HEK293T (cell line): ENCODE data around the gene TTC1.
"Not testable (repeated sequence)": the region's sequence is repeated elsewhere in the genome, so short reads cannot be mapped to it uniquely, and the experiment has no call there.

Experiments used
- CTCF ChIA-PET: fragments of 350-600 bp; formaldehyde crosslinking; extraction: SDS; loops from one replicate; lab custom pipeline; 2021; ENCODE audit warnings: antibody characterized with exemption, inconsistent platforms; lab: Yijun Ruan, JAX
- POLR2A ChIA-PET: fragments of 350-600 bp; formaldehyde crosslinking; extraction: SDS; loops from one replicate; lab custom pipeline; 2020; ENCODE audit warnings: antibody characterized with exemption, inconsistent platforms; lab: Yijun Ruan, JAX
- DNase-seq: peaks from one replicate; pipeline ENCODE4 v3.0.0; 2012; ENCODE audit warnings: mixed read lengths; ENCODE audit errors: extremely low spot score
- ARNT ChIP-seq: fragments of 450-650 bp; IDR thresholded peaks from 2 replicates; pipeline ENCODE4 v1.6.1; 2017; ENCODE audit warnings: mild to moderate bottlenecking
- BHLHE40 ChIP-seq: fragments of 450-650 bp; IDR thresholded peaks from 2 replicates; pipeline ENCODE4 v1.6.1; 2016; ENCODE audit warnings: mild to moderate bottlenecking, moderate library complexity, borderline replicate concordance
- CTBP1 ChIP-seq: fragments of 450-650 bp; IDR thresholded peaks from 2 replicates; pipeline ENCODE4 v1.6.1; 2016; ENCODE audit warnings: borderline replicate concordance
- ELF4 ChIP-seq: fragments of 450-650 bp; IDR thresholded peaks from 2 replicates; pipeline ENCODE4 v1.6.1; 2017; ENCODE audit warnings: antibody characterized with exemption
- FOXA1 ChIP-seq: fragments of 450-650 bp; IDR thresholded peaks from 2 replicates; pipeline ENCODE4 v1.6.1; 2016; ENCODE audit warnings: mild to moderate bottlenecking
- FOXK2 ChIP-seq: fragments of 450-650 bp; IDR thresholded peaks from 2 replicates; pipeline ENCODE4 v1.6.1; 2016; ENCODE audit warnings: mild to moderate bottlenecking
- FOXM1 ChIP-seq: fragments of 450-650 bp; IDR thresholded peaks from 2 replicates; pipeline ENCODE4 v1.6.1; 2017; ENCODE audit warnings: mild to moderate bottlenecking, borderline replicate concordance
- HDGF ChIP-seq: fragments of 450-650 bp; IDR thresholded peaks from 2 replicates; pipeline ENCODE4 v1.6.1; 2017; ENCODE audit warnings: antibody characterized with exemption, borderline replicate concordance
- L3MBTL2 ChIP-seq: fragments of 450-650 bp; conservative IDR thresholded peaks from 2 replicates; pipeline ENCODE4 v1.6.1; 2016; ENCODE audit warnings: mild to moderate bottlenecking
- LEF1 ChIP-seq: fragments of 450-650 bp; IDR thresholded peaks from 2 replicates; pipeline ENCODE4 v1.6.1; 2017; ENCODE audit warnings: mild to moderate bottlenecking, borderline replicate concordance
- NFRKB ChIP-seq: fragments of 450-650 bp; IDR thresholded peaks from 2 replicates; pipeline ENCODE4 v1.6.1; 2016; ENCODE audit warnings: mild to moderate bottlenecking, moderate library complexity
- SP1 ChIP-seq: fragments of 450-650 bp; IDR thresholded peaks from 2 replicates; pipeline ENCODE4 v1.6.1; 2017
- SUZ12 ChIP-seq: fragments of 450-650 bp; IDR thresholded peaks from 2 replicates; pipeline ENCODE4 v1.6.1; 2016; ENCODE audit warnings: mild to moderate bottlenecking
- TARDBP ChIP-seq: fragments of 450-650 bp; IDR thresholded peaks from 2 replicates; pipeline ENCODE4 v1.6.1; 2016
- ZNF384 ChIP-seq: fragments of 450-650 bp; IDR thresholded peaks from 2 replicates; pipeline ENCODE4 v1.6.1; 2016
- TF ChIP-seq, protein P1 (sequence below): fragments of 450-650 bp; IDR thresholded peaks from 2 replicates; pipeline ENCODE4 v1.6.1; 2016

The TTC1 gene

GRCh38 chr5:160011471-160011870 is 2.5 kb downstream of the TTC1 start:
- TF ChIP-seq TARDBP (no peak), FOXM1 (no peak), ARNT (no peak), LEF1 (no peak), HDGF (no peak), L3MBTL2 (no peak), FOXA1 (no peak), ZNF384 (no peak), FOXK2 (no peak), SP1 (no peak), SUZ12 (no peak), ELF4 (no peak), CTBP1 (no peak), NFRKB (no peak), BHLHE40 (no peak)
- TF ChIP-seq, protein P1, sequence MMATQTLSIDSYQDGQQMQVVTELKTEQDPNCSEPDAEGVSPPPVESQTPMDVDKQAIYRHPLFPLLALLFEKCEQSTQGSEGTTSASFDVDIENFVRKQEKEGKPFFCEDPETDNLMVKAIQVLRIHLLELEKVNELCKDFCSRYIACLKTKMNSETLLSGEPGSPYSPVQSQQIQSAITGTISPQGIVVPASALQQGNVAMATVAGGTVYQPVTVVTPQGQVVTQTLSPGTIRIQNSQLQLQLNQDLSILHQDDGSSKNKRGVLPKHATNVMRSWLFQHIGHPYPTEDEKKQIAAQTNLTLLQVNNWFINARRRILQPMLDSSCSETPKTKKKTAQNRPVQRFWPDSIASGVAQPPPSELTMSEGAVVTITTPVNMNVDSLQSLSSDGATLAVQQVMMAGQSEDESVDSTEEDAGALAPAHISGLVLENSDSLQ, result no peak

DNA sequence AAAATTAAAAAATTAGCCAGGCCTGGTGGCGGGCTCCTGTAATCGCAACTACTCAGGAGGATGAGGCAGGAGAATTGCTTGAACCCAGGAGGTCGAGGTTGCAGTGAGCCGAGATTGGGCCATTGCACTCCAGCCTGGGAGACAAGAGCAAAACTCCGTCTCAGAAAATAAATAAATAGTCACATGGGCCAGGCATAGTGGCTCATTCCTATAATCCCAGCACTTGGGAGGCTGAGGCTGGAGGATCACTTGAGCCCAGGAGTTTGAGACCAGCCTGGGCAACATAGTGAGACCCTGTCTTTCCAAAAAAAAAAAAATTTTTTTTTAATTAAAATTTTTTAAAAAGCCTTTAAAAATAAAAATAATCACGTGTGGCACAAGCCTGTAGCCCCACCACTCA is 5.3 kb downstream of the TTC1 start:
- DNase-seq, POLR2A ChIA-PET: not testable (repeated sequence)
- CTCF ChIA-PET, result interaction anchor here (1.9 kb wide), 1 partner anchor 8 kb away, joined by 6 read pairs; no protein-coding TSS in a partner anchor

More at GRCh38 chr5:160011471-160011870, 2.5 kb downstream of the TTC1 start:
- DNase-seq, result no peak
- ChIA-PET POLR2A (interaction anchor here (1.3 kb wide), 1 partner anchor 72 kb away, joined by 3 read pairs; no protein-coding TSS in a partner anchor), CTCF (interaction anchor here (0.9 to 1.0 kb wide), 2 partner anchors 11 to 15 kb away, joined by 3 to 5 read pairs; no protein-coding TSS in a partner anchor)

GRCh38 chr5:160018945-160019625 is 10.1 kb downstream of the TTC1 start:
- CTCF ChIA-PET, result no interaction called here
- no peak for DNase-seq
- POLR2A ChIA-PET, result interaction anchor here (0.9 to 1.2 kb wide), 2 partner anchors 10 kb away, joined by 3 to 6 read pairs; partner anchors contain the start of gene TTC1
- TF ChIP-seq CTBP1 (no peak), ELF4 (no peak), SUZ12 (no peak), NFRKB (no peak), HDGF (no peak), FOXK2 (no peak), BHLHE40 (no peak), FOXM1 (no peak), ARNT (no peak), L3MBTL2 (no peak)

GRCh38 chr5:160020266-160020770 is 11.4 kb downstream of the TTC1 start:
- ChIA-PET POLR2A (interaction anchor here (1.2 kb wide), 1 partner anchor 11 kb away, joined by 6 read pairs; the partner anchor contains the start of gene TTC1), CTCF (interaction anchor here (0.8 kb wide), 1 partner anchor 33 kb away, joined by 3 read pairs; no protein-coding TSS in a partner anchor)
- DNase-seq, result no peak
- no peak for TF ChIP-seq L3MBTL2
- no peak for TF ChIP-seq NFRKB
- no peak for TF ChIP-seq ZNF384
- TF ChIP-seq SP1, result no peak
- no peak for TF ChIP-seq ARNT
- no peak for TF ChIP-seq LEF1
- TF ChIP-seq ELF4, result no peak
- TF ChIP-seq SUZ12, result no peak
- no peak for TF ChIP-seq BHLHE40
- TF ChIP-seq FOXM1, result no peak
- TF ChIP-seq HDGF, result no peak
- TF ChIP-seq CTBP1, result no peak
- TF ChIP-seq FOXK2, result no peak
- no peak for TF ChIP-seq FOXA1
- TF ChIP-seq, protein P1, result no peak
- no peak for TF ChIP-seq TARDBP

- TF ChIP-seq LEF1 (no peak), FOXM1 (no peak), SP1 (no peak), NFRKB (no peak), ZNF384 (no peak), CTBP1 (no peak), ARNT (no peak), ELF4 (no peak), BHLHE40 (no peak), SUZ12 (no peak), TARDBP (no peak), L3MBTL2 (no peak), HDGF (no peak), FOXA1 (no peak), FOXK2 (no peak)
- TF ChIP-seq, protein P1, result no peak
- no peak for DNase-seq
- ChIA-PET CTCF (interaction anchor here (0.8 to 1.6 kb wide), 5 partner anchors 11 to 324 kb away, joined by 3 to 15 read pairs (median 3); no protein-coding TSS in a partner anchor), POLR2A (no interaction called here)
These were observed 12.0 kb downstream of the TTC1 start for GRCh38 chr5:160020964-160021363.
